GM12892 (cell line): ENCODE measurements around the gene C10orf90.

Experiments used
- POLR2A ChIP-seq: IDR thresholded peaks from 2 replicates; pipeline ENCODE4 v1.6.1; 2011; ENCODE audit warnings: low read depth, low read length, control low read depth
- POLR2AphosphoS5 ChIP-seq: IDR thresholded peaks from 2 replicates; pipeline ENCODE4 v1.6.1; 2011; ENCODE audit warnings: low read depth, low read length, control low read depth
- TAF1 ChIP-seq: IDR thresholded peaks from 2 replicates; pipeline ENCODE4 v1.6.1; 2011; ENCODE audit warnings: low read depth, mild to moderate bottlenecking, control low read depth, low read length, borderline replicate concordance

GRCh38 chr10:126549344-126549743 is 121.1 kb downstream of the C10orf90 start:
- TF ChIP-seq POLR2A: no peak
- TF ChIP-seq POLR2AphosphoS5: no peak
- TF ChIP-seq TAF1: no peak
